Osteocyte (in vitro differentiated cells): ENCODE measurements around the gene OSBPL6. TPM values are rescaled to one million over a fixed set of nuclear protein-coding genes. Genes with fewer than 3 reads are reported as not detected.

Experiments used
- DNase-seq: peaks from one replicate; pipeline ENCODE4 v3.0.0; 2021; ENCODE audit warnings: mixed read lengths; ENCODE audit not compliant: unreplicated experiment; ENCODE audit errors: extremely low spot score
- H3K27ac Mint-ChIP-seq: one replicate; pipeline ENCODE4 v1.8.0; 2021; ENCODE audit warnings: mild to moderate bottlenecking, mixed read lengths; ENCODE audit not compliant: unreplicated experiment
- H3K27me3 Mint-ChIP-seq: one replicate; pipeline ENCODE4 v1.8.0; 2021; ENCODE audit warnings: mixed read lengths; ENCODE audit not compliant: unreplicated experiment
- H3K36me3 Mint-ChIP-seq: one replicate; pipeline ENCODE4 v1.8.0; 2021; ENCODE audit warnings: mixed read lengths; ENCODE audit not compliant: unreplicated experiment
- H3K4me1 Mint-ChIP-seq: one replicate; pipeline ENCODE4 v1.8.0; 2021; ENCODE audit warnings: mixed read lengths; ENCODE audit not compliant: unreplicated experiment
- H3K4me3 Mint-ChIP-seq: one replicate; pipeline ENCODE4 v1.8.0; 2021; ENCODE audit warnings: mild to moderate bottlenecking, moderate library complexity, mixed read lengths; ENCODE audit not compliant: unreplicated experiment
- H3K9me3 Mint-ChIP-seq: one replicate; pipeline ENCODE4 v1.8.0; 2021; ENCODE audit warnings: mixed read lengths; ENCODE audit not compliant: unreplicated experiment
- CTCF ChIP-seq: fragments of 200-600 bp; sonication (generic); IDR thresholded peaks from 2 replicates; pipeline ENCODE4 v1.5.0; 2021; ENCODE audit warnings: antibody characterized with exemption, mild to moderate bottlenecking, moderate library complexity
- total RNA-seq: library from RNA; stranded (reverse); gene quantifications from 2 replicates; pipeline ENCODE4 v1.2.1, GENCODE V29; 2021

Gene OSBPL6
- total RNA-seq, 1 donor from 2014 or later = 3.9 TPM

GRCh38 chr2:178291703-178292102, 97.4 kb downstream of the OSBPL6 start:
- no peaks in the 10 kb centered on the region for H3K27me3 Mint-ChIP-seq
- H3K4me3 Mint-ChIP-seq = no peak overlapping the region
- peaks cover 3% of the 10 kb centered on the region for H3K9me3 Mint-ChIP-seq
- TF ChIP-seq CTCF = no peak
- no peaks in the 10 kb centered on the region for H3K4me1 Mint-ChIP-seq
- H3K36me3 Mint-ChIP-seq = peaks cover 2% of the 10 kb centered on the region
- no peak overlapping the region for H3K27ac Mint-ChIP-seq
- DNase-seq = no peak

DNA sequence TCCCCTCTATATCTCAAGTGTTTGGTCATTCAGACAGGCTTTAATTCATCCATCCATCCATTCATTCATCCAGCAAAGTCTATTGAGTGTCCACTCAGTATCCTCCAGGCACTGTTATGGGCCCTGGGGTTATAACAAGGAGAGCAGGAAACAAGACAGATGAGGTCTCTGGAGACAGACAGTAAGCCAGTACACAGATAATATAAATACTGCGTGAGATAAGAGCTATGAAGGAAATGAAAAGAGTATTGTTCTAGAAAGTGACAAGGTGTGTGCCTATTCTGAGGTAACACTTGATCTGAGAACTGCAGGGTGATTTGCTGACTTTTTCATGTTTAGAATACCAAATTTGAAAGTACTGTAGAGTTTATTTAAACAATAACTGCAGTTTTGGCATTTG, 98.3 kb downstream of the OSBPL6 start:
- Mint-ChIP-seq H3K27me3 (no peaks in the 10 kb centered on the region), H3K9me3 (peaks cover 3% of the 10 kb centered on the region), H3K36me3 (peaks cover 2% of the 10 kb centered on the region), H3K4me3 (no peak overlapping the region), H3K4me1 (no peaks in the 10 kb centered on the region), H3K27ac (no peak overlapping the region)
- DNase-seq = no peak
- TF ChIP-seq CTCF = no peak

DNA sequence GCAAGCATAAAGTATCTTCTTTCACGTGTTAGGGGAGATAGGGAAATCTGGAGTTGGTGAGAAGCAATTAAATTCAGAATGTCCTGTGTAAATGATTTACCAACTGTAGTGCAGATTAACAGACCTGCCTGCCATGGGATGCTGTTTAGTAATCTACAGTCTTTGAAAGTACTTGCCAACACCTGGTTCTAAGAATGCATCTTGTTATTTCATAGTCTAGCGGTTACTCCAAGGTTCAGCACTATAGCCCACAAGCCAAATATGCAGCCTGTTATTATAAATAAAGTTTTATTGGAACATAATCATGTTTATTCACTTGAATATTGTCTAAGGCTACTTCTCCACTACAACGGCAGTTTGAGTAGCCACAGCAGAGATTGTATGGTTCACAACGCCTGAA, 100.8 kb downstream of the OSBPL6 start:
- H3K27ac Mint-ChIP-seq = no peak overlapping the region
- H3K4me1 Mint-ChIP-seq = peaks cover 10% of the 10 kb centered on the region
- H3K36me3 Mint-ChIP-seq = no peaks in the 10 kb centered on the region
- no peak overlapping the region for H3K4me3 Mint-ChIP-seq
- H3K27me3 Mint-ChIP-seq = no peaks in the 10 kb centered on the region
- H3K9me3 Mint-ChIP-seq = no peaks in the 10 kb centered on the region
- DNase-seq = no peak
- TF ChIP-seq CTCF = no peak

DNA sequence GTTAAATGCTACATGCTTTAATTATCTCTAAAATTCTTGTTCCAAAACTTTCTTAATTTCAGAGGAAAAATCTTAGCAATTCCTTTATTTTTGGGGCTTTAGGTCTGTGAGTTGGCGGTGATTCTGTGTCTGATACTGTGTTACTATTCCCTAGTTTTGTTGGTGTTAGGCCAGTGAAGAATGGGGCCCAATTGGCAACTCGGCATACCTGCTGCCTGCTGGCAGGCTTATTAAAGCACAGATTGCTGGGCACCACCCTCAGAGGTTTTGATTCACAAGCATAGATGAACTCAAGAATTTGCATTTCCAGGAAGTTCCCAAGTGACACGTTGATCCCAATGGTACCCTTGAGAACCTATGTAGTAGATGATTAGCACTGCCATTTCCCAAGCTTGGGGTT, 101.6 kb downstream of the OSBPL6 start:
- Mint-ChIP-seq H3K9me3 (no peaks in the 10 kb centered on the region), H3K27ac (no peak overlapping the region), H3K4me3 (no peak overlapping the region), H3K4me1 (peaks cover 10% of the 10 kb centered on the region), H3K36me3 (no peaks in the 10 kb centered on the region), H3K27me3 (no peaks in the 10 kb centered on the region)
- no peak for TF ChIP-seq CTCF
- DNase-seq = no peak

- DNase-seq = no peak
- Mint-ChIP-seq H3K4me3 (no peak overlapping the region), H3K9me3 (no peaks in the 10 kb centered on the region), H3K4me1 (peaks cover 10% of the 10 kb centered on the region), H3K27ac (no peak overlapping the region), H3K27me3 (no peaks in the 10 kb centered on the region), H3K36me3 (no peaks in the 10 kb centered on the region)
- TF ChIP-seq CTCF = no peak
Measured at GRCh38 chr2:178296394-178297090, 102.2 kb downstream of the OSBPL6 start.
